SK-N-SH (cell line): Measurements from ENCODE around the gene MYLK4. TPM values are rescaled to one million over a fixed set of nuclear protein-coding genes. Genes with fewer than 3 reads are reported as not detected.

Source experiments
- CTCF ChIA-PET: fragments of 300-600, 350-600 bp; formaldehyde crosslinking; extraction: SDS; loops from one replicate; lab custom pipeline; 2021; lab: Yijun Ruan, JAX
- POLR2A ChIA-PET: fragments of 350-600 bp; sonication (Branson Sonifier 250); formaldehyde crosslinking; extraction: SDS; loops from one replicate; lab custom pipeline; 2020; ENCODE audit warnings: antibody characterized with exemption, inconsistent platforms; lab: Yijun Ruan, JAX
- DNase-seq: peaks from one replicate; pipeline ENCODE4 v3.0.0; 2012
- H2AFZ ChIP-seq: fragments of 200-600 bp; sonication (generic); 2 replicates; pipeline ENCODE4 v1.8.1; 2016; ENCODE audit warnings: antibody characterized with exemption, mild to moderate bottlenecking, low read depth
- H3F3A ChIP-seq: fragments of 200-600 bp; sonication (generic); replicated peaks from 2 replicates; pipeline ENCODE3; 2016; ENCODE audit warnings: antibody characterized with exemption, mild to moderate bottlenecking; ENCODE audit not compliant: insufficient read depth
- H3K27ac ChIP-seq, 2 experiments: fragments of 200-500 bp in 1 of 2; fragments of 200-600 bp in 1 of 2; sonication (Bioruptor generic) in 1 of 2; sonication (generic), shearing (Covaris generic) in 1 of 2; 2 replicates each; pipeline versions ENCODE4 v1.5.1 to v1.6.1; 2014 to 2016; ENCODE audit warnings: low read depth in 2 of 2, inconsistent platforms in 1 of 2, low read length in 1 of 2, mild to moderate bottlenecking in 1 of 2, mixed read lengths in 1 of 2
- H3K27me3 ChIP-seq: fragments of 200-600 bp; sonication (generic), shearing (Covaris generic); 2 replicates; pipeline ENCODE4 v1.6.1; 2016; ENCODE audit warnings: mixed run types; ENCODE audit not compliant: insufficient read depth
- H3K36me3 ChIP-seq, 2 experiments: fragments of 200-500 bp in 1 of 2; fragments of 200-600 bp in 1 of 2; sonication (Bioruptor generic) in 1 of 2; sonication (generic) in 1 of 2; replicated peaks in 1 of 2; 2 replicates each; pipeline versions ENCODE3 to v1.5.1; 2014 to 2016; ENCODE audit warnings: low read length in 1 of 2, mild to moderate bottlenecking in 1 of 2; ENCODE audit not compliant: insufficient read depth in 2 of 2, control insufficient read depth in 1 of 2
- H3K4me1 ChIP-seq, 2 experiments: fragments of 200-500 bp in 1 of 2; fragments of 200-600 bp in 1 of 2; sonication (Bioruptor generic) in 1 of 2; sonication (generic), shearing (Covaris generic) in 1 of 2; 2 replicates each; pipeline versions ENCODE4 v1.5.1 to v1.6.1; 2014 to 2016; ENCODE audit warnings: low read depth in 1 of 2, low read length in 1 of 2, mixed run types in 1 of 2; ENCODE audit not compliant: insufficient read depth in 2 of 2, control insufficient read depth in 1 of 2
- H3K4me2 ChIP-seq: fragments of 200-600 bp; sonication (generic), shearing (Covaris generic); 2 replicates; pipeline ENCODE4 v1.6.1; 2017; ENCODE audit warnings: mixed run types
- H3K4me3 ChIP-seq, 2 experiments: fragments of 200-500 bp in 1 of 2; fragments of 200-600 bp in 1 of 2; sonication (Bioruptor generic) in 1 of 2; sonication (generic), shearing (Covaris generic) in 1 of 2; 2 replicates each; pipeline versions ENCODE4 v1.5.1 to v1.8.1; 2014 to 2016; ENCODE audit warnings: low read depth in 2 of 2, inconsistent platforms in 1 of 2, low read length in 1 of 2, mild to moderate bottlenecking in 1 of 2, mixed read lengths in 1 of 2, moderate library complexity in 1 of 2
- H3K79me2 ChIP-seq: fragments of 200-600 bp; sonication (generic); 2 replicates; pipeline ENCODE4 v1.8.1; 2017; ENCODE audit warnings: mild to moderate bottlenecking; ENCODE audit not compliant: insufficient read depth
- H3K9ac ChIP-seq: fragments of 200-600 bp; sonication (generic); 2 replicates; pipeline ENCODE4 v1.6.1; 2017; ENCODE audit warnings: mixed run types
- H3K9me2 ChIP-seq: fragments of 200-600 bp; sonication (generic); 2 replicates; pipeline ENCODE4 v1.6.1; 2017; ENCODE audit warnings: mixed run types
- H3K9me3 ChIP-seq: fragments of 200-600 bp; sonication (generic); 2 replicates; pipeline ENCODE4 v1.6.1; 2017; ENCODE audit warnings: mixed run types, mild to moderate bottlenecking, moderate library complexity
- H4K20me1 ChIP-seq: fragments of 200-600 bp; sonication (generic); 2 replicates; pipeline ENCODE4 v1.6.1; 2017; ENCODE audit warnings: mild to moderate bottlenecking, mixed run types; ENCODE audit not compliant: insufficient read depth
- CHD2 ChIP-seq: fragments of 150-350 bp; IDR thresholded peaks from 2 replicates; pipeline ENCODE4 v1.6.1; 2018; ENCODE audit warnings: low read length; ENCODE audit not compliant: partially characterized antibody
- ELF1 ChIP-seq: IDR thresholded peaks from 2 replicates; pipeline ENCODE4 v1.4.0; 2012
- EZH2phosphoT487 ChIP-seq: fragments of 200-600 bp; sonication (generic); IDR thresholded peaks from 2 replicates; pipeline ENCODE4 v1.6.1; 2017; ENCODE audit warnings: low read depth, mixed run types, mild to moderate bottlenecking, antibody characterized with exemption, moderate library complexity, borderline replicate concordance
- GABPA ChIP-seq: IDR thresholded peaks from 2 replicates; pipeline ENCODE4 v1.4.0; 2012; ENCODE audit warnings: low read depth, mild to moderate bottlenecking
- JUND ChIP-seq: IDR thresholded peaks from 2 replicates; pipeline ENCODE4 v1.4.0; 2012
- NFIC ChIP-seq: IDR thresholded peaks from 2 replicates; pipeline ENCODE4 v1.4.0; 2012; ENCODE audit warnings: borderline replicate concordance
- RAD21 ChIP-seq: IDR thresholded peaks from 2 replicates; pipeline ENCODE4 v1.6.1; 2012; ENCODE audit warnings: mild to moderate bottlenecking, low read length
- RFX5 ChIP-seq: IDR thresholded peaks from 2 replicates; pipeline ENCODE4 v1.6.1; 2012; ENCODE audit warnings: mild to moderate bottlenecking, improper control_type of control experiment, low read length
- SMC3 ChIP-seq: IDR thresholded peaks from 2 replicates; pipeline ENCODE4 v1.6.1; 2012; ENCODE audit warnings: low read depth, low read length, improper control_type of control experiment
- TAF1 ChIP-seq: IDR thresholded peaks from 2 replicates; pipeline ENCODE4 v1.6.1; 2012; ENCODE audit warnings: low read depth, mild to moderate bottlenecking, low read length, moderate library complexity, borderline replicate concordance
- TCF12 ChIP-seq: IDR thresholded peaks from 2 replicates; pipeline ENCODE4 v1.4.0; 2012
- YY1 ChIP-seq: IDR thresholded peaks from 2 replicates; pipeline ENCODE4 v1.4.0; 2012; ENCODE audit warnings: low read depth, mild to moderate bottlenecking
- WGBS: methylation state at CpG from one replicate; pipeline ENCODE4 v1.1.6; 2017; ENCODE audit warnings: low lambda C conversion rate; 5-methylcytosine and 5-hydroxymethylcytosine counted together
- polyA plus RNA-seq, 3 experiments: library from polyadenylated mRNA; depleted of rRNA; stranded (reverse); fragments of >200 nt; gene quantifications; 2 replicates each; pipeline ENCODE4 v1.2.3, GENCODE V29; 2012
- TF ChIP-seq, protein P1 (sequence below): IDR thresholded peaks from 2 replicates; pipeline ENCODE4 v1.4.0; 2012; ENCODE audit warnings: low read depth
- TF ChIP-seq, protein P2 (sequence below): fragments of 200-600 bp; sonication (generic); IDR thresholded peaks from 2 replicates; pipeline ENCODE4 v1.6.1; 2017; ENCODE audit warnings: antibody characterized with exemption, mild to moderate bottlenecking, moderate library complexity
- TF ChIP-seq, protein P3 (sequence below): IDR thresholded peaks from 2 replicates; pipeline ENCODE4 v1.4.0; 2012; ENCODE audit warnings: low read depth, borderline replicate concordance
- TF ChIP-seq, protein P4 (sequence below): IDR thresholded peaks from 2 replicates; pipeline ENCODE4; 2012
- TF ChIP-seq, protein P5 (sequence below): IDR thresholded peaks from 2 replicates; pipeline ENCODE4 v1.6.1; 2012; ENCODE audit warnings: mild to moderate bottlenecking, low read depth, low read length, moderate library complexity

MYLK4 gene
- polyA plus RNA-seq, 1 of the 3 experiments (the other 2 are of a cell fraction): 0.16 TPM

DNA sequence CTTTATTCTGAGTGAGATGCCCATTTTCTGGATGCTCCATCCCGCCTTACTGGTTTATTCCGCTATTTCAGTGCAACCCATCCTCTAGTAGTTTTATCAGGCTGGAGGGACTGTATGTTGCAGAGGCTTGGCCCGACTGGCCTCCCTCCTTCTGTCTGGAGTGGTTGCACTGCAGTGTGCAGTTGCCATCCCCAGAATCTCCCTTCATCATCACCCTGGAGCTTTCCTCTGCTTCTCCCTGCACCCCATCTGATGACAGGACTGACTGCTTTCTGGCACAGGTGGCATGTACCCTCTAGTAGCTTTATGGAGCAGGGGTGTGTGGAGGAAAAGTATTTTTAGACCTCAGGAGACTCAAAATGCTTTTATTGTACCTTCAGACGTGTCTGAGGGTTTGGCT, 35.5 kb upstream of the MYLK4 start:
- TF ChIP-seq SMC3: no peak
- no peak for TF ChIP-seq ELF1
- no peak for TF ChIP-seq GABPA
- TF ChIP-seq, protein P1, sequence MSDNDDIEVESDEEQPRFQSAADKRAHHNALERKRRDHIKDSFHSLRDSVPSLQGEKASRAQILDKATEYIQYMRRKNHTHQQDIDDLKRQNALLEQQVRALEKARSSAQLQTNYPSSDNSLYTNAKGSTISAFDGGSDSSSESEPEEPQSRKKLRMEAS: no peak
- no peak for TF ChIP-seq YY1
- no peak for TF ChIP-seq TAF1
- TF ChIP-seq EZH2phosphoT487: no peak
- TF ChIP-seq JUND: no peak
- TF ChIP-seq RAD21: no peak
- TF ChIP-seq, protein P2, sequence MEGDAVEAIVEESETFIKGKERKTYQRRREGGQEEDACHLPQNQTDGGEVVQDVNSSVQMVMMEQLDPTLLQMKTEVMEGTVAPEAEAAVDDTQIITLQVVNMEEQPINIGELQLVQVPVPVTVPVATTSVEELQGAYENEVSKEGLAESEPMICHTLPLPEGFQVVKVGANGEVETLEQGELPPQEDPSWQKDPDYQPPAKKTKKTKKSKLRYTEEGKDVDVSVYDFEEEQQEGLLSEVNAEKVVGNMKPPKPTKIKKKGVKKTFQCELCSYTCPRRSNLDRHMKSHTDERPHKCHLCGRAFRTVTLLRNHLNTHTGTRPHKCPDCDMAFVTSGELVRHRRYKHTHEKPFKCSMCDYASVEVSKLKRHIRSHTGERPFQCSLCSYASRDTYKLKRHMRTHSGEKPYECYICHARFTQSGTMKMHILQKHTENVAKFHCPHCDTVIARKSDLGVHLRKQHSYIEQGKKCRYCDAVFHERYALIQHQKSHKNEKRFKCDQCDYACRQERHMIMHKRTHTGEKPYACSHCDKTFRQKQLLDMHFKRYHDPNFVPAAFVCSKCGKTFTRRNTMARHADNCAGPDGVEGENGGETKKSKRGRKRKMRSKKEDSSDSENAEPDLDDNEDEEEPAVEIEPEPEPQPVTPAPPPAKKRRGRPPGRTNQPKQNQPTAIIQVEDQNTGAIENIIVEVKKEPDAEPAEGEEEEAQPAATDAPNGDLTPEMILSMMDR: no peak
- TF ChIP-seq, protein P3, sequence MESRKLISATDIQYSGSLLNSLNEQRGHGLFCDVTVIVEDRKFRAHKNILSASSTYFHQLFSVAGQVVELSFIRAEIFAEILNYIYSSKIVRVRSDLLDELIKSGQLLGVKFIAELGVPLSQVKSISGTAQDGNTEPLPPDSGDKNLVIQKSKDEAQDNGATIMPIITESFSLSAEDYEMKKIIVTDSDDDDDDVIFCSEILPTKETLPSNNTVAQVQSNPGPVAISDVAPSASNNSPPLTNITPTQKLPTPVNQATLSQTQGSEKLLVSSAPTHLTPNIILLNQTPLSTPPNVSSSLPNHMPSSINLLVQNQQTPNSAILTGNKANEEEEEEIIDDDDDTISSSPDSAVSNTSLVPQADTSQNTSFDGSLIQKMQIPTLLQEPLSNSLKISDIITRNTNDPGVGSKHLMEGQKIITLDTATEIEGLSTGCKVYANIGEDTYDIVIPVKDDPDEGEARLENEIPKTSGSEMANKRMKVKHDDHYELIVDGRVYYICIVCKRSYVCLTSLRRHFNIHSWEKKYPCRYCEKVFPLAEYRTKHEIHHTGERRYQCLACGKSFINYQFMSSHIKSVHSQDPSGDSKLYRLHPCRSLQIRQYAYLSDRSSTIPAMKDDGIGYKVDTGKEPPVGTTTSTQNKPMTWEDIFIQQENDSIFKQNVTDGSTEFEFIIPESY: no peak
- TF ChIP-seq, all 33 proteins: peak for 0
- 87% methylated on average over 4 of the region's 4 CpGs for WGBS
- Histone ChIP-seq H2AFZ (no peak overlapping the region), H3F3A (peaks cover 8% of the 10 kb centered on the region), H3K9me2 (no peaks in the 10 kb centered on the region), H3K4me2 (no peak overlapping the region), H4K20me1 (peaks cover 9% of the 10 kb centered on the region; the same call in 1 of the 2 replicates), H3K27ac (no peak overlapping the region), H3K9ac (no peak overlapping the region), H3K36me3 (peaks cover 16 to 47% of the 10 kb centered on the region in 2 experiments), H3K27me3 (no peaks in the 10 kb centered on the region), H3K79me2 (peaks cover 40% of the 10 kb centered on the region), H3K9me3 (no peaks in the 10 kb centered on the region), H3K4me1 (peaks cover 0 to 9% of the 10 kb centered on the region in 2 experiments; a peak in 2 of 4 replicates), H3K4me3 (no peak overlapping the region)
- ChIA-PET CTCF (no interaction called here), POLR2A (no interaction called here)
- DNase-seq: no peak

DNA sequence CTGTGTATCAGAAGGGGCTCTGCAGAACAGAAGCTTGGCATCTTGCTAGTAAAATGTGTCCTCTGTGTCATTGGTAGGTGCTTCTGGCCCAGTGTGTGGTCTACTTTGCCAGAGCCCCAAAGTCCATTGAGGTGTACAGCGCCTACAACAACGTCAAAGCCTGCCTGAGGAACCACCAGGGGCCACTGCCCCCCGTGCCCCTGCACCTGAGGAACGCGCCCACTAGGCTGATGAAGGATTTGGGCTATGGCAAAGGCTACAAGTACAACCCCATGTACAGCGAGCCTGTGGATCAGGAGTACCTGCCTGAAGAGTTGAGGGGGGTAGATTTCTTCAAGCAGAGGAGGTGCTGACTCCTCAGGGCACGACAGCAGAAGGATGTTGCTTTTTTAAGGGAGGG, 34.2 kb upstream of the MYLK4 start:
- H4K20me1 ChIP-seq: peaks cover 9% of the 10 kb centered on the region; the same call in 1 of the 2 replicates
- WGBS: 97% methylated on average over 7 of the region's 7 CpGs
- H2AFZ ChIP-seq: no peak overlapping the region
- H3K4me2 ChIP-seq: no peak overlapping the region
- H3K27me3 ChIP-seq: no peaks in the 10 kb centered on the region
- DNase-seq: no peak
- POLR2A ChIA-PET: no interaction called here
- H3K79me2 ChIP-seq: peaks cover 53% of the 10 kb centered on the region
- no peak overlapping the region for H3K9ac ChIP-seq
- no peaks in the 10 kb centered on the region for H3K9me3 ChIP-seq
- H3K4me3 ChIP-seq: no peak overlapping the region
- H3K36me3 ChIP-seq: peaks cover 27 to 60% of the 10 kb centered on the region in 2 experiments
- no peaks in the 10 kb centered on the region for H3K9me2 ChIP-seq
- H3F3A ChIP-seq: no peaks in the 10 kb centered on the region
- CTCF ChIA-PET: interaction anchor here (0.6 to 1.7 kb wide), 6 partner anchors 17 to 865 kb away, joined by 3 to 7 read pairs (median 4); partner anchors contain the start of genes MYLK4 and WRNIP1
- H3K27ac ChIP-seq: no peak overlapping the region
- H3K4me1 ChIP-seq: peaks cover 0 to 3% of the 10 kb centered on the region in 2 experiments; a peak in 2 of 4 replicates
- TF ChIP-seq EZH2phosphoT487 (no peak), CHD2 (no peak), RFX5 (no peak), TCF12 (no peak), JUND (no peak), NFIC (no peak), ELF1 (no peak)
- TF ChIP-seq, protein P4, sequence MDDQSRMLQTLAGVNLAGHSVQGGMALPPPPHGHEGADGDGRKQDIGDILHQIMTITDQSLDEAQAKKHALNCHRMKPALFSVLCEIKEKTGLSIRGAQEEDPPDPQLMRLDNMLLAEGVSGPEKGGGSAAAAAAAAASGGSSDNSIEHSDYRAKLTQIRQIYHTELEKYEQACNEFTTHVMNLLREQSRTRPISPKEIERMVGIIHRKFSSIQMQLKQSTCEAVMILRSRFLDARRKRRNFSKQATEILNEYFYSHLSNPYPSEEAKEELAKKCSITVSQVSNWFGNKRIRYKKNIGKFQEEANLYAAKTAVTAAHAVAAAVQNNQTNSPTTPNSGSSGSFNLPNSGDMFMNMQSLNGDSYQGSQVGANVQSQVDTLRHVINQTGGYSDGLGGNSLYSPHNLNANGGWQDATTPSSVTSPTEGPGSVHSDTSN: no peak
- TF ChIP-seq, protein P2: no peak
- TF ChIP-seq, protein P5, sequence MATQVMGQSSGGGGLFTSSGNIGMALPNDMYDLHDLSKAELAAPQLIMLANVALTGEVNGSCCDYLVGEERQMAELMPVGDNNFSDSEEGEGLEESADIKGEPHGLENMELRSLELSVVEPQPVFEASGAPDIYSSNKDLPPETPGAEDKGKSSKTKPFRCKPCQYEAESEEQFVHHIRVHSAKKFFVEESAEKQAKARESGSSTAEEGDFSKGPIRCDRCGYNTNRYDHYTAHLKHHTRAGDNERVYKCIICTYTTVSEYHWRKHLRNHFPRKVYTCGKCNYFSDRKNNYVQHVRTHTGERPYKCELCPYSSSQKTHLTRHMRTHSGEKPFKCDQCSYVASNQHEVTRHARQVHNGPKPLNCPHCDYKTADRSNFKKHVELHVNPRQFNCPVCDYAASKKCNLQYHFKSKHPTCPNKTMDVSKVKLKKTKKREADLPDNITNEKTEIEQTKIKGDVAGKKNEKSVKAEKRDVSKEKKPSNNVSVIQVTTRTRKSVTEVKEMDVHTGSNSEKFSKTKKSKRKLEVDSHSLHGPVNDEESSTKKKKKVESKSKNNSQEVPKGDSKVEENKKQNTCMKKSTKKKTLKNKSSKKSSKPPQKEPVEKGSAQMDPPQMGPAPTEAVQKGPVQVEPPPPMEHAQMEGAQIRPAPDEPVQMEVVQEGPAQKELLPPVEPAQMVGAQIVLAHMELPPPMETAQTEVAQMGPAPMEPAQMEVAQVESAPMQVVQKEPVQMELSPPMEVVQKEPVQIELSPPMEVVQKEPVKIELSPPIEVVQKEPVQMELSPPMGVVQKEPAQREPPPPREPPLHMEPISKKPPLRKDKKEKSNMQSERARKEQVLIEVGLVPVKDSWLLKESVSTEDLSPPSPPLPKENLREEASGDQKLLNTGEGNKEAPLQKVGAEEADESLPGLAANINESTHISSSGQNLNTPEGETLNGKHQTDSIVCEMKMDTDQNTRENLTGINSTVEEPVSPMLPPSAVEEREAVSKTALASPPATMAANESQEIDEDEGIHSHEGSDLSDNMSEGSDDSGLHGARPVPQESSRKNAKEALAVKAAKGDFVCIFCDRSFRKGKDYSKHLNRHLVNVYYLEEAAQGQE: no peak
